Measurements from ENCODE around the gene ANXA7. TPM values are rescaled to one million over a fixed set of nuclear protein-coding genes. Genes with fewer than 3 reads are reported as not detected.

The ANXA7 gene
- total RNA-seq, result 110 and 111 TPM in 2 replicates

DNA sequence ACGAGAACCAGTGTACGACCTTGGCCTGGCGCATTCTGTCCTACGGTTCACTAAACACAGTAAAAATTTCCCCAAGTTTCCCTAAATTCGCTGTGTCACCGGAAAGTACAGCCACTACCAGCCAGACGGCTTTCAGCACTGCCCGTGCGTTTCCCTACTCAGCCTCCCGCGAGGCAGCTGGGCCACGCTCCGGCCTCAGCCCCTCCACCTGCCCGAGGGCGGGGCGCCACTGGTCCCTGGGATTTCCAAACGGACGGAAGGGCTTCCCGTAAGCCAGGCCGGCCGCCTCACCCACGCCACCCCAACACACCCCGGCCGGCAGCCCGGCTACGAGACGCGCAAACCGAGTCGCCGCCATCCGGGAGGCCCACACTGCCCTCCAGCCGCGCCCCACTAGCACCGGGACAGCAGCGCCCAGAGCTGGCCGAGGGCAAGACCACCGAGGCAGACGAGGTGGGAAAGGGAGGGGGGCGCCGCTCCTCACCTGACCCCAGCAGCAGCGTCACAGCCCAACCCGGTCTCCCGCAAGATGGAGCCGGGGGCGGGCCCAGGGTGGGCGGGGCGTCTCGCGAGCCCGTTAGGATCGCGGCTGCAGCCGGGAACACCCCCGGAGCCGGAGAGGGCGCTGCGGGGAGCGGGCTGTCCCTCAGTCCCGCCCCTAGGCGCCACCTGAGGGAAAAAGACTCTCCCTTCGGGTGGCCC is at the start of gene ANXA7:
ANXA7 (minus strand) TSS at position 531 of the 702 bp plus-strand sequence. CDS start 13,202 bp downstream, outside the sequence.

DNA sequence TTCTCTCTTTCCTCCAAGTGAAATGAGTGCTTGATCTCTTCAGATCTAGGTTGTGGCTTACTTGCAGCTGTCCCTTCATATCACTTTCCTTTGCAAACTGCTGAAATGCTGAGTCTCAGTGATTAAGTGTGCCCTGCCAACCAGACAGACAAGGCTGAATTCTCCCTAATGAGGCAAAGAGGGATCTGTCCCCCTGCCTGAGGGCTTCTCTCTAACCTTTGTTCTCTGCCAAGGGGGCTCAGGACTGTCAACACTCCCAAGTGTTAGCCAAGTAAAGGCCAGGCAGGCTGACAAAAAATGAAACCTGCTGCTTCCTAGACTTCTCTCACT is 19.6 kb upstream of the ANXA7 start, which contains the start of gene MSS51:
MSS51 (minus strand) TSS at position 24 of the 330 bp plus-strand sequence. CDS start 5,277 bp downstream, outside the sequence.

DNA sequence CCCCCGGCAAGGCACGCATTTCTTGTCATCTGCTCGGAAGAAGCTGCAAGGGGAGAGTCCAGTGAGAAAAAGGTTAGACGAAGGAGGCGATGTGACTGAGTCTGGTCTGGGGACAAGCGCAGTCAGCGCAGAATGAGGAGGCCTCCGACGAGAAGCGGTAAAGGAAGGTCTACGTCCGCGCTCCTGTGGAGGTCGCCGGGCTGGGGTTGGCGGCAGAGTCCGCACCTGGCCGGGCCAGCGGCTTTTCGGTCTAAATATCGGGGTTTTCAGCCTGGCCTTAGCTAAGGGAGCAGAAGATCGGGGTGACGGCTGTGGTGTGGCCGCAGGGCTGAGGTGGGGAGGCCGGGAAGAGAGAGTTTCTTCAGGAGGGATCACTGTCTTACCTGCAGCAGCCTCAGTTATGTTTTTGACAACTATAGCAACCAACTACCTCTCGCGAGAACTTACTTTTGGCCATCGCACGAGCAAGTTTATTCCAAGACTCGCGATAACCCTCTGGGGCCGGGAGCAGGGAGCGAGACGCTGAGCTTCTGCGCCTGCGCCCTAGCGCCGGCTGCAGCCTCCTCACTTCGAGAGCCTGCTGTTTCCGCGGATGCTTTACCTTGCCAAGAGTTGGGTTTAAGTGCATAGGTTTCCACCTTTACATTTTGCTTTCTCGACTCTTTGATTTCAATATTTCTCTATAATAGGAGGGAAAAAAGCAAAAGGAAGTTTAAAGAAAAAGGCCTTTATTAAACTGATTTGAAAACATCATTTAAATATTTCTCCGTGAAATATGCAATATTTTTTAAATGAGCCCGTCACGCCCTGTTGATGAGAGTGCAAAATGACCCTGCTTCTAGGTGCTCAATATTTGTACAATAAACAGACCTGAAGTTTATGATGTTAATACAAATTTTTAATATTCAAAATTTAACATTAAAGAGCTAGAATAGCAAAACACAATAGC is 55.3 kb downstream of the ANXA7 start, which contains the start of gene CFAP70:
CFAP70 (minus strand) TSS at position 534 of the 949 bp plus-strand sequence. CDS start 4,068 bp downstream, outside the sequence.

Other genes starting within 250 kb of the ANXA7 start
- 30.6 and 36.9 TPM in 2 replicates for gene ECD, start 246.1 kb downstream of the ANXA7 start, total RNA-seq
- gene FAM149B1, start 245.9 kb downstream of the ANXA7 start, total RNA-seq, result 6.9 and 10.0 TPM in 2 replicates
- 54.2 and 58.6 TPM in 2 replicates for gene DNAJC9, start 166.8 kb downstream of the ANXA7 start, total RNA-seq
- gene MRPS16, start 161.4 kb downstream of the ANXA7 start, total RNA-seq, result 58.8 and 64.5 TPM in 2 replicates
- gene CFAP70, start 55.2 kb downstream of the ANXA7 start, total RNA-seq, result 0.05 and 0.13 TPM in 2 replicates
- gene MSS51, start 19.5 kb upstream of the ANXA7 start, total RNA-seq, result 0.30 and 0.40 TPM in 2 replicates
- gene PPP3CB, start 82.0 kb upstream of the ANXA7 start, total RNA-seq, result 11.9 and 13.1 TPM in 2 replicates
- gene USP54, start 177.3 kb upstream of the ANXA7 start, total RNA-seq, result 7.2 and 9.5 TPM in 2 replicates
- gene MYOZ1, start 227.4 kb upstream of the ANXA7 start, total RNA-seq, result not detected in 2 replicates
- gene SYNPO2L, start 242.0 kb upstream of the ANXA7 start, total RNA-seq, result not detected in 2 replicates